Measurements from ENCODE around the gene NDUFA11.

Gene NDUFA11

DNA sequence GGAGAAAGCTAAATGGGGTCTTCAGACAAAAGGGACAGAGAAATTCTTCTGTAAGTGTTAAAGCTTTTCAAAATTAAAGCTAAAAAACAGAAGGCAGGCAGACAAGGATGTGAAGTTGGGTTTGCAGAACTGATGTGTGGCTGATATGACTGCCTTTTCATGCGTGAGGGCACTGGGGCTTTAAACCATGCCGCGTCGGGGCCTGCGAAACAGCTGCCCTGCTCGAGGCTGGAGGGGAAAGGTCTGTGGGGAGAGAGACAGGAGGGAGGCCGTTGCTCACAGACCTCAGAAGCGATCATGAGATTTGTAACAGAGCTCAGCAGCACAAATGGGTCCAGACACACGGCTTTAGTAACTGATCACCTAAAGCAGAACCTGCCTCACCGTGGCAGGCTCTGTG is 34.0 kb upstream of the NDUFA11 start:
- peaks cover 72% of the 10 kb centered on the region; the same call in 1 of the 2 replicates for H3K36me3 ChIP-seq (ENCODE audit: insufficient read depth, low read length)
- no peaks in the 10 kb centered on the region for H3K27me3 ChIP-seq (ENCODE audit: insufficient read depth, low read length, poor library complexity, severe bottlenecking)
- no peak overlapping the region for H3K4me3 ChIP-seq (ENCODE audit: low read length, poor library complexity, severe bottlenecking)
- no peak overlapping the region for H3K4me2 ChIP-seq (ENCODE audit: low read depth, low read length, poor library complexity, severe bottlenecking)
- H2AFZ ChIP-seq (ENCODE audit: low read length) = no peak overlapping the region
- H3K9me3 ChIP-seq (ENCODE audit: insufficient read depth, low read depth, low read length) = no peaks in the 10 kb centered on the region
- TF ChIP-seq, protein P1, sequence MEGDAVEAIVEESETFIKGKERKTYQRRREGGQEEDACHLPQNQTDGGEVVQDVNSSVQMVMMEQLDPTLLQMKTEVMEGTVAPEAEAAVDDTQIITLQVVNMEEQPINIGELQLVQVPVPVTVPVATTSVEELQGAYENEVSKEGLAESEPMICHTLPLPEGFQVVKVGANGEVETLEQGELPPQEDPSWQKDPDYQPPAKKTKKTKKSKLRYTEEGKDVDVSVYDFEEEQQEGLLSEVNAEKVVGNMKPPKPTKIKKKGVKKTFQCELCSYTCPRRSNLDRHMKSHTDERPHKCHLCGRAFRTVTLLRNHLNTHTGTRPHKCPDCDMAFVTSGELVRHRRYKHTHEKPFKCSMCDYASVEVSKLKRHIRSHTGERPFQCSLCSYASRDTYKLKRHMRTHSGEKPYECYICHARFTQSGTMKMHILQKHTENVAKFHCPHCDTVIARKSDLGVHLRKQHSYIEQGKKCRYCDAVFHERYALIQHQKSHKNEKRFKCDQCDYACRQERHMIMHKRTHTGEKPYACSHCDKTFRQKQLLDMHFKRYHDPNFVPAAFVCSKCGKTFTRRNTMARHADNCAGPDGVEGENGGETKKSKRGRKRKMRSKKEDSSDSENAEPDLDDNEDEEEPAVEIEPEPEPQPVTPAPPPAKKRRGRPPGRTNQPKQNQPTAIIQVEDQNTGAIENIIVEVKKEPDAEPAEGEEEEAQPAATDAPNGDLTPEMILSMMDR (conservative IDR thresholded peaks at IDR 0.05; ENCODE audit: low read length) = no peak
- TF ChIP-seq EZH2phosphoT487 (IDR thresholded peaks at IDR 0.05; ENCODE audit: borderline replicate concordance) = no peak
- H3K9ac ChIP-seq (ENCODE audit: low read depth, low read length, poor library complexity, severe bottlenecking) = no peak overlapping the region
- no peaks in the 10 kb centered on the region for H3K4me1 ChIP-seq (ENCODE audit: insufficient read depth, low read length, poor library complexity, severe bottlenecking)
- no peaks in the 10 kb centered on the region for H4K20me1 ChIP-seq (ENCODE audit: insufficient read depth, low read length, poor library complexity, severe bottlenecking)
- no peaks in the 10 kb centered on the region for H3F3A ChIP-seq (ENCODE audit: low read depth)
- H3K79me2 ChIP-seq (ENCODE audit: insufficient read depth, low read length) = peaks cover 22% of the 10 kb centered on the region; the same call in 1 of the 2 replicates
- no peaks in the 10 kb centered on the region for H3K9me2 ChIP-seq (replicated peaks; ENCODE audit: low read depth, low read length)

DNA sequence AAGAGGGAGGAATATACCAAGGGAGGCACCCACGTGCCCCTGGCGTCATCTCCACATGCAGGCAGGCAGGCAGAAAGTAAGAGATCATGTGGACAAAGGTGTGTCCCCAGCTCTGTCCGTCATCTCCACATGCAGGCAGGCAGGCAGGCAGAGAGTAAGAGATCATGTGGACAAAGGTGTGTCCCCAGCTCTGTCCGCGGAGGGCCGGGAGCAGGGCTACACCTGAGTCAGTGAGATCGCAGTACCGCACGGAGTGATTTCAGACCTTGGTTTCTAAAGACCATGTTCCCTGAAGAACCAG is 32.7 kb upstream of the NDUFA11 start:
- H3K9ac ChIP-seq (ENCODE audit: low read depth, low read length, poor library complexity, severe bottlenecking) = no peak overlapping the region
- H3K4me3 ChIP-seq (ENCODE audit: low read length, poor library complexity, severe bottlenecking) = no peak overlapping the region
- H3K9me2 ChIP-seq (replicated peaks; ENCODE audit: low read depth, low read length) = no peaks in the 10 kb centered on the region
- H3K9me3 ChIP-seq (ENCODE audit: insufficient read depth, low read depth, low read length) = no peaks in the 10 kb centered on the region
- peaks cover 13% of the 10 kb centered on the region; the same call in 1 of the 2 replicates for H3K79me2 ChIP-seq (ENCODE audit: insufficient read depth, low read length)
- no peaks in the 10 kb centered on the region for H3K4me1 ChIP-seq (ENCODE audit: insufficient read depth, low read length, poor library complexity, severe bottlenecking)
- no peaks in the 10 kb centered on the region for H3K27me3 ChIP-seq (ENCODE audit: insufficient read depth, low read length, poor library complexity, severe bottlenecking)
- no peaks in the 10 kb centered on the region for H3F3A ChIP-seq (ENCODE audit: low read depth)
- no peak overlapping the region for H3K4me2 ChIP-seq (ENCODE audit: low read depth, low read length, poor library complexity, severe bottlenecking)
- H4K20me1 ChIP-seq (ENCODE audit: insufficient read depth, low read length, poor library complexity, severe bottlenecking) = no peaks in the 10 kb centered on the region
- TF ChIP-seq EZH2phosphoT487 (IDR thresholded peaks at IDR 0.05; ENCODE audit: borderline replicate concordance) = no peak
- TF ChIP-seq, protein P1 (conservative IDR thresholded peaks at IDR 0.05; ENCODE audit: low read length) = no peak
- no peak overlapping the region for H2AFZ ChIP-seq (ENCODE audit: low read length)
- H3K36me3 ChIP-seq (ENCODE audit: insufficient read depth, low read length) = peaks cover 80% of the 10 kb centered on the region; the same call in 1 of the 2 replicates

DNA sequence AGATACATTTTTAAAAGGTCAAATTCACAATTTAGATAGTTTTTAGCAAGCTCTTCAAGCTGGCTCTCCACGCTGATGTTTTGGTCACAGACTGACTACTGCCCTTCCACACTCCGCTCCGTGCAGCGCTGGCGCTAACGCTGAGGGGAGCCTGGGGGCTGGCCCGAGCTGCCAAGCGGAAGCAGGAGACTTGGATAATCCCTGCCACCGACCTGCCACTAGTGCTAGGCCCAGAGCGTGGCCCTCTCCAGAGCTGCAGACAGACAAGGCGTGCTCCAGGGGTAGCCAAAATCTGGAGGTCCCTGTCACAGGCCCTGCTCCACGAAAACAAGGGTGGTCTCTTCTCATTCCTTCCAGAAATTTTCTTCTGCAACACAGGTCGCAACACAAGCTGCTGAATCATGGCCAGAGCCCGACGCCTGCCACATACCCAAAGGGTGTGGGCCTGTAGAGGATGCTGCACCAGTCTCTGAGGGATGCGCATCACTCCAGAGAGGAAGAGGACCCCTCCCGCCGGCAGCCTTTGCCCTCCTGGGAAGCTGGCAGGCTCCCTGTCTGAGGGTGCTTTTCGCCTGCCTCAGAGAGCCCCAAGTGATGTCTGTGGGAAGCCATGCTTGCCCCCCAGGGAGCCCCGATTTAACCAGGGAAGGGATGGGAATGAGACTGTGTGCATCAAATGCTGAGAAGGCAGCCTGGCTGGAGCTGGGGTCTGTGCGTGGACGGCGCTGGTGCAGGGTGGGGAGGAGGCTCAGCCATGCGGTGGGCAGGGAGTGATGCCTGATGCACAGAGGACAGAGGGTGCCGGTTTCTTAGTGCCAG is 32.1 kb upstream of the NDUFA11 start:
- no peak overlapping the region for H3K4me3 ChIP-seq (ENCODE audit: low read length, poor library complexity, severe bottlenecking)
- H3K4me1 ChIP-seq (ENCODE audit: insufficient read depth, low read length, poor library complexity, severe bottlenecking) = no peaks in the 10 kb centered on the region
- TF ChIP-seq, protein P1 (conservative IDR thresholded peaks at IDR 0.05; ENCODE audit: low read length) = no peak
- TF ChIP-seq EZH2phosphoT487 (IDR thresholded peaks at IDR 0.05; ENCODE audit: borderline replicate concordance) = no peak
- H3K4me2 ChIP-seq (ENCODE audit: low read depth, low read length, poor library complexity, severe bottlenecking) = no peak overlapping the region
- no peaks in the 10 kb centered on the region for H3K9me3 ChIP-seq (ENCODE audit: insufficient read depth, low read depth, low read length)
- peaks cover 8% of the 10 kb centered on the region; the same call in 1 of the 2 replicates for H3K79me2 ChIP-seq (ENCODE audit: insufficient read depth, low read length)
- no peak overlapping the region for H2AFZ ChIP-seq (ENCODE audit: low read length)
- no peaks in the 10 kb centered on the region for H3K27me3 ChIP-seq (ENCODE audit: insufficient read depth, low read length, poor library complexity, severe bottlenecking)
- no peak overlapping the region for H3K9ac ChIP-seq (ENCODE audit: low read depth, low read length, poor library complexity, severe bottlenecking)
- H4K20me1 ChIP-seq (ENCODE audit: insufficient read depth, low read length, poor library complexity, severe bottlenecking) = no peaks in the 10 kb centered on the region
- H3K36me3 ChIP-seq (ENCODE audit: insufficient read depth, low read length) = peaks cover 80% of the 10 kb centered on the region; the same call in 1 of the 2 replicates
- H3K9me2 ChIP-seq (replicated peaks; ENCODE audit: low read depth, low read length) = no peaks in the 10 kb centered on the region
- H3F3A ChIP-seq (ENCODE audit: low read depth) = no peaks in the 10 kb centered on the region

All from Loucy (cell line).